HG02970 (cell line): Measurements from ENCODE around the gene NAV2.

Experiments used
- ATAC-seq: cut with Tn5 transposase; IDR thresholded peaks from one replicate; pipeline ENCODE4 v1.9.1; 2021; ENCODE audit warnings: mild to moderate bottlenecking, moderate library complexity, moderate number of reproducible peaks; ENCODE audit not compliant: unreplicated experiment, low FRiP score

Gene NAV2

GRCh38 chr11:19712281-19713195 lies at the start of gene NAV2:
Gene NAV2 (plus strand): TSS chr11:19712837. CDS start chr11:19713696, 859 bp downstream.
- peak; percentile 99 for ATAC-seq

- ATAC-seq: no peak
These were observed 49.4 kb upstream of the NAV2 start for GRCh38 chr11:19663206-19663605.

- no peak for ATAC-seq
These were observed 47.6 kb upstream of the NAV2 start for GRCh38 chr11:19664886-19665548.

- no peak for ATAC-seq
These were observed 45.7 kb upstream of the NAV2 start for GRCh38 chr11:19666951-19667350.

- no peak for ATAC-seq
These were observed 43.1 kb upstream of the NAV2 start for GRCh38 chr11:19669511-19669910.

GRCh38 chr11:19670030-19670791 lies 42.4 kb upstream of the NAV2 start:
- ATAC-seq: no peak

- no peak for ATAC-seq
These were observed 39.9 kb upstream of the NAV2 start for GRCh38 chr11:19672586-19673206.

GRCh38 chr11:19673924-19674729 lies 38.5 kb upstream of the NAV2 start:
- ATAC-seq: no peak

- no peak for ATAC-seq
These were observed 37.8 kb upstream of the NAV2 start for GRCh38 chr11:19674836-19675235.

GRCh38 chr11:19675397-19675796 lies 37.2 kb upstream of the NAV2 start:
- ATAC-seq: no peak

GRCh38 chr11:19676475-19677380 lies 35.9 kb upstream of the NAV2 start:
- ATAC-seq: no peak

- ATAC-seq: no peak
These were observed 35.1 kb upstream of the NAV2 start for GRCh38 chr11:19677381-19678080.

- no peak for ATAC-seq
These were observed 32.4 kb upstream of the NAV2 start for GRCh38 chr11:19679952-19680828.

- no peak for ATAC-seq
These were observed 31.7 kb upstream of the NAV2 start for GRCh38 chr11:19680829-19681368.

- ATAC-seq: no peak
These were observed 29.4 kb upstream of the NAV2 start for GRCh38 chr11:19683141-19683805.

GRCh38 chr11:19683862-19684491 lies 28.7 kb upstream of the NAV2 start:
- ATAC-seq: no peak
